Measurements from ENCODE around the gene NUP210L. TPM values are rescaled to one million over a fixed set of nuclear protein-coding genes. Genes with fewer than 3 reads are reported as not detected.
"Not testable (repeated sequence)": the region's sequence is repeated elsewhere in the genome, so short reads cannot be mapped to it uniquely, and the experiment has no call there.

Gene NUP210L
- total RNA-seq, 1 donor from 2014 or later = 0.10 TPM

DNA sequence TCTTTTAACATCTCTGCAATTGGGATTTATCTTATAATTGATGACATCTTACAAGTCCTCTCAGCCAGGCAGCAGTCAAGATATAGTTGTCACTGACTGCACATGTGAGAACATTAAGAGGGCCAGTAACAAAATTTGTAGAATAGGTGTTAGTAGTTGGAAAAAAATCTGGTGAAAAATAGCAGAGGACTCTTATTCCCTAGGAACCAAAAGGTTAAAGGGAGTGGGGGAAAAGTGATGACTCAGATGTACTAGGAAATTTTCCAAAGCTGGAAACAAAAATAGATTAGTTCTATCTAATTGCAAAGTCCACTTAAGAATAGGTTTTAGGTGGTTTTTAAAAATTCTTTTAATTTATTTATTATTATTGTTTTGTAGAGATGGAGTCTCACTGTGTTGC lies 3.6 kb downstream of the NUP210L start:
- Mint-ChIP-seq H3K36me3 (ENCODE audit: unreplicated experiment) (peaks cover 5% of the 10 kb centered on the region), H3K9me3 (ENCODE audit: unreplicated experiment) (no peaks in the 10 kb centered on the region), H3K27ac (ENCODE audit: unreplicated experiment) (no peak overlapping the region), H3K4me1 (ENCODE audit: low read depth, unreplicated experiment) (no peaks in the 10 kb centered on the region), H3K4me3 (ENCODE audit: unreplicated experiment) (no peak overlapping the region), H3K27me3 (ENCODE audit: unreplicated experiment) (peaks cover 2% of the 10 kb centered on the region)
- DNase-seq = no peak
- TF ChIP-seq, protein P1, sequence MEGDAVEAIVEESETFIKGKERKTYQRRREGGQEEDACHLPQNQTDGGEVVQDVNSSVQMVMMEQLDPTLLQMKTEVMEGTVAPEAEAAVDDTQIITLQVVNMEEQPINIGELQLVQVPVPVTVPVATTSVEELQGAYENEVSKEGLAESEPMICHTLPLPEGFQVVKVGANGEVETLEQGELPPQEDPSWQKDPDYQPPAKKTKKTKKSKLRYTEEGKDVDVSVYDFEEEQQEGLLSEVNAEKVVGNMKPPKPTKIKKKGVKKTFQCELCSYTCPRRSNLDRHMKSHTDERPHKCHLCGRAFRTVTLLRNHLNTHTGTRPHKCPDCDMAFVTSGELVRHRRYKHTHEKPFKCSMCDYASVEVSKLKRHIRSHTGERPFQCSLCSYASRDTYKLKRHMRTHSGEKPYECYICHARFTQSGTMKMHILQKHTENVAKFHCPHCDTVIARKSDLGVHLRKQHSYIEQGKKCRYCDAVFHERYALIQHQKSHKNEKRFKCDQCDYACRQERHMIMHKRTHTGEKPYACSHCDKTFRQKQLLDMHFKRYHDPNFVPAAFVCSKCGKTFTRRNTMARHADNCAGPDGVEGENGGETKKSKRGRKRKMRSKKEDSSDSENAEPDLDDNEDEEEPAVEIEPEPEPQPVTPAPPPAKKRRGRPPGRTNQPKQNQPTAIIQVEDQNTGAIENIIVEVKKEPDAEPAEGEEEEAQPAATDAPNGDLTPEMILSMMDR (IDR thresholded peaks at IDR 0.05; ENCODE audit: partially characterized antibody, unreplicated experiment) = no peak

DNA sequence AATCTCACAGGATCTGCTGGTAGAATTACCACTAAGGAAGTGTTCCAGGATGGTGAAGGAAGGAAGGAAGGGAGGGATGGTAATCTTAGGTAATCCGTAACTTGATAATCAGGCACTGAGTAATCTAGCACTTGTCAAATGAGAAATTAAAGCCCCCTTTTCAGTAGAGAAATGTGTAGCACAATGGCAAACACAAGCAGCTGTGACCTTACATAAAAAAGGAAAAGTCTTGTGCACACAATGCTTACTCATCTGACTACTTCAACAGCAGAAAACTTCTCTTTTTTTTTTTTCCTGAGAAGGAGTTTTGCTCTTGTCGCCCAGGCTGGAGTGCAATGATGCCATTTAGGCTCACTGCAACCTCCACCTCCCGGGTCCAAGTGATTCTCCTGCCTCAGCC lies 6.1 kb downstream of the NUP210L start:
- Mint-ChIP-seq H3K27ac (ENCODE audit: unreplicated experiment) (no peak overlapping the region), H3K4me1 (ENCODE audit: low read depth, unreplicated experiment) (no peaks in the 10 kb centered on the region), H3K27me3 (ENCODE audit: unreplicated experiment) (peaks cover 2% of the 10 kb centered on the region), H3K36me3 (ENCODE audit: unreplicated experiment) (peaks cover under 1% of the 10 kb centered on the region), H3K9me3 (ENCODE audit: unreplicated experiment) (no peaks in the 10 kb centered on the region), H3K4me3 (ENCODE audit: unreplicated experiment) (no peak overlapping the region)
- TF ChIP-seq, protein P1 (IDR thresholded peaks at IDR 0.05; ENCODE audit: partially characterized antibody, unreplicated experiment) = no peak
- DNase-seq = no peak

GRCh38 chr1:154147505-154147904 lies 7.4 kb downstream of the NUP210L start:
- not testable (repeated sequence) for H3K9me3 Mint-ChIP-seq (ENCODE audit: unreplicated experiment); DNase-seq; H3K4me1 Mint-ChIP-seq (ENCODE audit: low read depth, unreplicated experiment); H3K36me3 Mint-ChIP-seq (ENCODE audit: unreplicated experiment); H3K4me3 Mint-ChIP-seq (ENCODE audit: unreplicated experiment); H3K27me3 Mint-ChIP-seq (ENCODE audit: unreplicated experiment); H3K27ac Mint-ChIP-seq (ENCODE audit: unreplicated experiment)

DNA sequence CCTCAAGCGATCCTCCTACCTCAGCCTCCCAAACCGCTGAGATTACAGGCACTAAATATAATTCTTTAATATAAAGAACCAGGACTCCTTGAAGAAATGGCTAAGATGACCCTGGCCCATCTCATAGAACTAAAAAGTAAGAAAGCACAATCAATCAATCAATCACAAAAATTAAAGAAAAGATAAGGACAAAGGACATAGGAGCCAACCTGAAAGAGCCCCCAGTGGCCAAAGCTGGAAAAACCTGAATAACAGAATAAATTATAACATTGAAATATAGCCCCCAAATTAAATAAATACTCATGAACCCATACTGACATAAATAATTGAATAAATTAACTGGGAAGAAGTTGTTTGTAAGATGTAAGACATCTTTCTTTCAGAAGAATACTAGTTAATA lies 8.9 kb downstream of the NUP210L start:
- Mint-ChIP-seq H3K27me3 (ENCODE audit: unreplicated experiment) (peaks cover 2% of the 10 kb centered on the region), H3K9me3 (ENCODE audit: unreplicated experiment) (no peaks in the 10 kb centered on the region), H3K4me1 (ENCODE audit: low read depth, unreplicated experiment) (no peaks in the 10 kb centered on the region), H3K36me3 (ENCODE audit: unreplicated experiment) (no peaks in the 10 kb centered on the region), H3K27ac (ENCODE audit: unreplicated experiment) (no peak overlapping the region), H3K4me3 (ENCODE audit: unreplicated experiment) (no peak overlapping the region)
- TF ChIP-seq, protein P1 (IDR thresholded peaks at IDR 0.05; ENCODE audit: partially characterized antibody, unreplicated experiment) = peak; percentile 63
- no peak for DNase-seq

DNA sequence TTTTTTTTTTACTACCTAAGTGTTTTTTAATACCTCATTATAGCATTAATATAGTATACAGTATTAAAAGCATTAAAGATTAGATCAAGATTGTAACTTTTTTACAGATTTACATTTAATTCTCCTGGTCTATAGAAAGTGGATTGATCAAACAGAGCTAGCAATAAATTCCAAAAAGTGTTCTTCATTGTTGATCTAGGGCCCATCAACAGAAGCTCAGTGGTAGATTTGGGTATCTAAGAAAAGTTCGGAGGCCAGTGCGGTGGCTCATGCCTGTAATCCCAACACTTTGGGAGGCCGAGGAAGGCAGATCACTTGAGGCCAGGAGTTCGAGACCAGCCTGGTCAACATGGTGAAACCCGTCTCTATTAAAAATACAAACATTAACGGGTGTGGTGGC lies 12.5 kb downstream of the NUP210L start:
- H3K27ac Mint-ChIP-seq (ENCODE audit: unreplicated experiment) = no peak overlapping the region
- no peaks in the 10 kb centered on the region for H3K27me3 Mint-ChIP-seq (ENCODE audit: unreplicated experiment)
- TF ChIP-seq, protein P1 (IDR thresholded peaks at IDR 0.05; ENCODE audit: partially characterized antibody, unreplicated experiment) = no peak
- H3K4me1 Mint-ChIP-seq (ENCODE audit: low read depth, unreplicated experiment) = no peaks in the 10 kb centered on the region
- H3K9me3 Mint-ChIP-seq (ENCODE audit: unreplicated experiment) = no peaks in the 10 kb centered on the region
- no peaks in the 10 kb centered on the region for H3K36me3 Mint-ChIP-seq (ENCODE audit: unreplicated experiment)
- DNase-seq = no peak
- H3K4me3 Mint-ChIP-seq (ENCODE audit: unreplicated experiment) = no peak overlapping the region

DNA sequence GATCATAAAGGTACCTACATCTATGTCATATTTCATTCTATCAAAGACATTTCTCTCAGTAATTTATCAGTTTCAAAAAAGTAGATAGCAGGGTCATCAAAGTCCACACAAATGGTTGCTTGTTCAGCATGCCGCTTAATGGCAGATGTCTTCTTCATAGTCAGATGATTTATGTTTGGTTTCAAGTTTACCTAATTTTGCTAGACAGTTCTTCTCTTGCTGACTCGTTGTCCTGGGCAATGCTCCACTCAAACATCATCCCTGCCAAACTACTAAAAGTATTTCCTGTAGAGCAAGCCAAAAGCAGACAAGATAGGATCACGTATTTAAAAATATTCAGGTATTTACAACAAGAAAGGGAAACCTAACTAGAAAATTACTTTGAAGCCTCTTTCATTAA lies 13.6 kb downstream of the NUP210L start:
- Mint-ChIP-seq H3K4me3 (ENCODE audit: unreplicated experiment) (no peak overlapping the region), H3K9me3 (ENCODE audit: unreplicated experiment) (no peaks in the 10 kb centered on the region), H3K27me3 (ENCODE audit: unreplicated experiment) (no peaks in the 10 kb centered on the region), H3K36me3 (ENCODE audit: unreplicated experiment) (no peaks in the 10 kb centered on the region), H3K4me1 (ENCODE audit: low read depth, unreplicated experiment) (no peaks in the 10 kb centered on the region), H3K27ac (ENCODE audit: unreplicated experiment) (no peak overlapping the region)
- no peak for DNase-seq
- TF ChIP-seq, protein P1 (IDR thresholded peaks at IDR 0.05; ENCODE audit: partially characterized antibody, unreplicated experiment) = no peak

All from glutamatergic neuron (in vitro differentiated cells).